CD4-positive, alpha-beta T cell treated with Interleukin-6 for 4 hours (primary cell): ENCODE results near the gene MRPL24.

ENCODE experiments used
- DNase-seq: peaks from one replicate; pipeline ENCODE4 v3.0.0-alpha.2; 2020; ENCODE audit warnings: mixed read lengths

The MRPL24 gene

GRCh38 chr1:156742801-156743200 is 1.9 kb upstream of the MRPL24 start:
- no peak for DNase-seq

- no peak for DNase-seq
These were observed 1.1 kb upstream of the MRPL24 start for GRCh38 chr1:156742017-156742416.

GRCh38 chr1:156741481-156741983 is 644 bp upstream of the MRPL24 start:
- DNase-seq: no peak

GRCh38 chr1:156740237-156740740 is 599 bp downstream of the MRPL24 start:
- no peak for DNase-seq

GRCh38 chr1:156738916-156739315 is 2.0 kb downstream of the MRPL24 start:
- DNase-seq: no peak

- no peak for DNase-seq
These were observed 2.5 kb downstream of the MRPL24 start for GRCh38 chr1:156738407-156738806.

GRCh38 chr1:156733989-156734584 is 6.8 kb downstream of the MRPL24 start:
- DNase-seq: no peak

GRCh38 chr1:156728599-156729462 is 12.1 kb downstream of the MRPL24 start, which contains the start of gene ISG20L2:
Gene ISG20L2 (minus strand): TSS chr1:156728766. CDS start chr1:156727652, 1,114 bp downstream.
- DNase-seq: peak; percentile 93

- DNase-seq: peak; percentile 75
These were observed 12.8 kb downstream of the MRPL24 start, which contains the start of gene METTL25B for GRCh38 chr1:156727926-156728598. Gene METTL25B (plus strand): TSS chr1:156728469. CDS start chr1:156729105, 636 bp downstream.

- DNase-seq: no peak
These were observed 13.4 kb downstream of the MRPL24 start for GRCh38 chr1:156727492-156727891.

GRCh38 chr1:156726549-156727226 is 14.2 kb downstream of the MRPL24 start:
- peak; percentile 56 for DNase-seq

- peak; percentile 89 for DNase-seq
These were observed 15.1 kb downstream of the MRPL24 start for GRCh38 chr1:156725683-156726280.

- DNase-seq: no peak
These were observed 19.4 kb downstream of the MRPL24 start for GRCh38 chr1:156721535-156721934.

GRCh38 chr1:156721131-156721530 is 19.8 kb downstream of the MRPL24 start:
- no peak for DNase-seq

GRCh38 chr1:156717351-156717750 is 23.5 kb downstream of the MRPL24 start:
- DNase-seq: no peak

GRCh38 chr1:156714830-156715229 is 26.1 kb downstream of the MRPL24 start:
- DNase-seq: no peak

GRCh38 chr1:156712626-156713025 is 28.3 kb downstream of the MRPL24 start:
- no peak for DNase-seq

- no peak for DNase-seq
These were observed 29.7 kb downstream of the MRPL24 start for GRCh38 chr1:156711011-156711817.

GRCh38 chr1:156709757-156710489 is 31.0 kb downstream of the MRPL24 start:
- DNase-seq: no peak

GRCh38 chr1:156709031-156709430 is 31.9 kb downstream of the MRPL24 start:
- DNase-seq: no peak
